Right lobe of liver (tissue), 4 donors: Measurements from ENCODE around the gene RNF20.

Experiments used
- POLR2A ChIP-seq: fragments of 450-650 bp; IDR thresholded peaks from one replicate; pipeline ENCODE4 v1.6.1; 2017; ENCODE audit warnings: antibody characterized with exemption, mild to moderate bottlenecking
- TF ChIP-seq, protein P1 (sequence below), 4 donors: fragments of 200-600 bp in 3 of 4; fragments of 450-650 bp in 1 of 4; IDR thresholded peaks; one replicate each; pipeline versions ENCODE4 v1.5.1 to v1.8.0; 2016 to 2022; ENCODE audit warnings: antibody characterized with exemption in 4 of 4, mild to moderate bottlenecking in 2 of 4
- donor health status: DM: no; HTN: no; CAD: no.
- donor health status: DM: no; HTN: no; CAD: no.
- donor health status: DM: no; HTN: yes; CAD: no.

GRCh38 chr9:101498323-101498722 lies 35.3 kb upstream of the RNF20 start:
- TF ChIP-seq, protein P1, sequence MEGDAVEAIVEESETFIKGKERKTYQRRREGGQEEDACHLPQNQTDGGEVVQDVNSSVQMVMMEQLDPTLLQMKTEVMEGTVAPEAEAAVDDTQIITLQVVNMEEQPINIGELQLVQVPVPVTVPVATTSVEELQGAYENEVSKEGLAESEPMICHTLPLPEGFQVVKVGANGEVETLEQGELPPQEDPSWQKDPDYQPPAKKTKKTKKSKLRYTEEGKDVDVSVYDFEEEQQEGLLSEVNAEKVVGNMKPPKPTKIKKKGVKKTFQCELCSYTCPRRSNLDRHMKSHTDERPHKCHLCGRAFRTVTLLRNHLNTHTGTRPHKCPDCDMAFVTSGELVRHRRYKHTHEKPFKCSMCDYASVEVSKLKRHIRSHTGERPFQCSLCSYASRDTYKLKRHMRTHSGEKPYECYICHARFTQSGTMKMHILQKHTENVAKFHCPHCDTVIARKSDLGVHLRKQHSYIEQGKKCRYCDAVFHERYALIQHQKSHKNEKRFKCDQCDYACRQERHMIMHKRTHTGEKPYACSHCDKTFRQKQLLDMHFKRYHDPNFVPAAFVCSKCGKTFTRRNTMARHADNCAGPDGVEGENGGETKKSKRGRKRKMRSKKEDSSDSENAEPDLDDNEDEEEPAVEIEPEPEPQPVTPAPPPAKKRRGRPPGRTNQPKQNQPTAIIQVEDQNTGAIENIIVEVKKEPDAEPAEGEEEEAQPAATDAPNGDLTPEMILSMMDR (IDR thresholded peaks at IDR 0.05), result no peak
- no peak for TF ChIP-seq POLR2A
